Gastroesophageal sphincter (tissue), 2 donors: Measurements from ENCODE around the gene RAB7A.

ENCODE experiments used
- EP300 ChIP-seq: sonication (generic); formaldehyde crosslinking; IDR thresholded peaks from one replicate; pipeline ENCODE4 v1.6.1; 2017; ENCODE audit warnings: antibody characterized with exemption, mild to moderate bottlenecking
- POLR2A ChIP-seq, 2 donors: fragments of 450-650 bp; IDR thresholded peaks; one replicate each; pipeline ENCODE4 v1.6.1; 2017; ENCODE audit warnings: antibody characterized with exemption in 2 of 2, mild to moderate bottlenecking in 2 of 2, moderate library complexity in 1 of 2

GRCh38 chr3:128763967-128764366 is 38.0 kb downstream of the RAB7A start:
- TF ChIP-seq POLR2A (IDR thresholded peaks at IDR 0.05): no peak
- no peak for TF ChIP-seq EP300
